ENCODE results near the gene MAP3K2.

- TF ChIP-seq CTCF (conservative IDR thresholded peaks at IDR 0.05; ENCODE audit: low read depth, low read length) = no peak
- no peak for TF ChIP-seq RCOR1 (IDR thresholded peaks at IDR 0.05; ENCODE audit: insufficient replicate concordance, low read length)
- TF ChIP-seq RFX5 (IDR thresholded peaks at IDR 0.05; ENCODE audit: low read depth, low read length) = no peak
- TF ChIP-seq MAZ (IDR thresholded peaks at IDR 0.05; ENCODE audit: borderline replicate concordance, low read depth, low read length) = no peak
- peak; percentile 19; the same call in 1 of the 2 replicates for TF ChIP-seq CEBPB (IDR thresholded peaks at IDR 0.05; ENCODE audit: low read depth, low read length)
- no peak for TF ChIP-seq USF2 (IDR thresholded peaks at IDR 0.05; ENCODE audit: low read depth, low read length)
- TF ChIP-seq POLR2A (IDR thresholded peaks at IDR 0.05; ENCODE audit: low read depth, low read length) = no peak
- TF ChIP-seq FOS (IDR thresholded peaks at IDR 0.05; ENCODE audit: low read depth, low read length) = no peak
- TF ChIP-seq SMC3 (IDR thresholded peaks at IDR 0.05; ENCODE audit: low read depth, low read length) = no peak
- TF ChIP-seq BHLHE40 (IDR thresholded peaks at IDR 0.05; ENCODE audit: low read depth, low read length) = no peak
- no peak for TF ChIP-seq MXI1 (IDR thresholded peaks at IDR 0.05; ENCODE audit: borderline replicate concordance, low read depth, low read length)
- no peak for TF ChIP-seq MAFK (IDR thresholded peaks at IDR 0.05; ENCODE audit: low read depth, low read length)
- TF ChIP-seq NFE2L2 (IDR thresholded peaks at IDR 0.05; ENCODE audit: low read depth, low read length) = no peak
These were observed 18.7 kb upstream of the MAP3K2 start for GRCh38 chr2:127406454-127406853.
